ENCODE results near the gene MGAT5B.
"Not testable (repeated sequence)": the region's sequence is repeated elsewhere in the genome, so short reads cannot be mapped to it uniquely, and the experiment has no call there.

Gene MGAT5B

GRCh38 chr17:76848670-76849069 lies 19.5 kb upstream of the MGAT5B start:
- no peak for DNase-seq (ENCODE audit: low read depth in 4 of 4, low spot score in 1 of 4)

- not testable (repeated sequence) for DNase-seq (ENCODE audit: low read depth in 4 of 4, low spot score in 1 of 4)
Measured at GRCh38 chr17:76849160-76849559, 19.0 kb upstream of the MGAT5B start.

GRCh38 chr17:76852843-76853242 lies 15.4 kb upstream of the MGAT5B start:
- DNase-seq (ENCODE audit: low read depth in 4 of 4, low spot score in 1 of 4): no peak

GRCh38 chr17:76855105-76855504 lies 13.1 kb upstream of the MGAT5B start:
- DNase-seq (ENCODE audit: low read depth in 4 of 4, low spot score in 1 of 4): no peak

GRCh38 chr17:76862079-76862478 lies 6.1 kb upstream of the MGAT5B start:
- DNase-seq (ENCODE audit: low read depth in 4 of 4, low spot score in 1 of 4): no peak

GRCh38 chr17:76862494-76862893 lies 5.7 kb upstream of the MGAT5B start:
- DNase-seq (ENCODE audit: low read depth in 4 of 4, low spot score in 1 of 4): no peak

- no peak for DNase-seq (ENCODE audit: low read depth in 4 of 4, low spot score in 1 of 4)
Measured at GRCh38 chr17:76864024-76864423, 4.2 kb upstream of the MGAT5B start.

- DNase-seq (ENCODE audit: low read depth in 4 of 4, low spot score in 1 of 4): no peak
Measured at GRCh38 chr17:76865174-76865573, 3.0 kb upstream of the MGAT5B start.

GRCh38 chr17:76866203-76866602 lies 2.0 kb upstream of the MGAT5B start:
- DNase-seq (ENCODE audit: low read depth in 4 of 4, low spot score in 1 of 4): no peak

GRCh38 chr17:76866774-76867577 lies 1.2 kb upstream of the MGAT5B start:
- DNase-seq (ENCODE audit: low read depth in 4 of 4, low spot score in 1 of 4): no peak

GRCh38 chr17:76867578-76868175 lies 527 bp upstream of the MGAT5B start:
- no peak for DNase-seq (ENCODE audit: low read depth in 4 of 4, low spot score in 1 of 4)

GRCh38 chr17:76868669-76869495 lies 678 bp downstream of the MGAT5B start:
- DNase-seq (ENCODE audit: low read depth in 4 of 4, low spot score in 1 of 4): no peak

GRCh38 chr17:76869496-76870376 lies 1.5 kb downstream of the MGAT5B start:
- no peak for DNase-seq (ENCODE audit: low read depth in 4 of 4, low spot score in 1 of 4)

- no peak for DNase-seq (ENCODE audit: low read depth in 4 of 4, low spot score in 1 of 4)
Measured at GRCh38 chr17:76870377-76870714, 2.1 kb downstream of the MGAT5B start.

GRCh38 chr17:76871668-76872067 lies 3.5 kb downstream of the MGAT5B start:
- no peak for DNase-seq (ENCODE audit: low read depth in 4 of 4, low spot score in 1 of 4)

GRCh38 chr17:76872221-76872873 lies 4.1 kb downstream of the MGAT5B start:
- no peak for DNase-seq (ENCODE audit: low read depth in 4 of 4, low spot score in 1 of 4)

GRCh38 chr17:76872874-76873221 lies 4.6 kb downstream of the MGAT5B start:
- no peak for DNase-seq (ENCODE audit: low read depth in 4 of 4, low spot score in 1 of 4)

GRCh38 chr17:76873856-76874255 lies 5.7 kb downstream of the MGAT5B start:
- DNase-seq (ENCODE audit: low read depth in 4 of 4, low spot score in 1 of 4): no peak

- no peak for DNase-seq (ENCODE audit: low read depth in 4 of 4, low spot score in 1 of 4)
Measured at GRCh38 chr17:76877437-76877836, 9.2 kb downstream of the MGAT5B start.

GRCh38 chr17:76878568-76878967 lies 10.4 kb downstream of the MGAT5B start:
- no peak for DNase-seq (ENCODE audit: low read depth in 4 of 4, low spot score in 1 of 4)

- no peak for DNase-seq (ENCODE audit: low read depth in 4 of 4, low spot score in 1 of 4)
Measured at GRCh38 chr17:76879254-76879653, 11.1 kb downstream of the MGAT5B start.

Data from stimulated activated CD4-positive, alpha-beta T cell treated with anti-CD3 and anti-CD28 coated beads, Interleukin-1b, Interleukin-23, amount 100 ng/mL, for 24 hours (primary cell).